Adrenal gland (tissue), 12 donors: ENCODE results near the gene DET1. TPM values are rescaled to one million over a fixed set of nuclear protein-coding genes. Genes with fewer than 3 reads are reported as not detected.
A peak's percentile ranks its signal among the peaks of the same experiment; 100 is the strongest.

Experiments used
- DNase-seq, 7 donors: peaks; one replicate each; pipeline ENCODE4 v3.0.0-alpha.2; 2019 to 2020
- H3K27ac ChIP-seq, 5 donors: fragments of 200-600 bp; sonication (generic) in 4 of 5; 1 replicate in 3 of 5; 2 replicates in 2 of 5; pipeline versions ENCODE4 v1.5.1 to v1.8.0; 2016 to 2020; ENCODE audit warnings: mild to moderate bottlenecking in 1 of 5
- H3K27me3 ChIP-seq: fragments of 200-600 bp; 2 replicates; pipeline ENCODE4 v1.8.0; 2021
- H3K36me3 ChIP-seq, 2 donors: fragments of 200-600 bp; replicated peaks in 1 of 2; 1 replicate in 1 of 2; 2 replicates in 1 of 2; pipeline versions ENCODE4 v1.5.1 to v1.8.0; 2018 to 2022
- H3K4me1 ChIP-seq, 2 donors: fragments of 200-600 bp; replicated peaks in 1 of 2; 1 replicate in 1 of 2; 2 replicates in 1 of 2; pipeline versions ENCODE4 v1.5.1 to v1.8.0; 2018 to 2021
- H3K4me3 ChIP-seq, 4 donors: fragments of 200-600 bp; sonication (generic) in 3 of 4; one replicate each; pipeline ENCODE4 v1.5.1; 2016 to 2018
- H3K9me3 ChIP-seq, 3 donors: fragments of 200-600 bp; sonication (generic) in 1 of 3; replicated peaks in 1 of 3; 1 replicate in 2 of 3; 2 replicates in 1 of 3; pipeline versions ENCODE4 v1.5.1 to v1.8.0; 2016 to 2021
- CTCF ChIP-seq, 6 experiments: fragments of 450-650 bp in 4 of 6; fragments of 200-600 bp in 2 of 6; sonication (generic) in 1 of 6; IDR thresholded peaks; 1 replicate in 5 of 6; 2 replicates in 1 of 6; pipeline versions ENCODE4 v1.5.1 to v1.8.0; 2016 to 2021; ENCODE audit warnings: antibody characterized with exemption in 6 of 6, mild to moderate bottlenecking in 2 of 6, moderate library complexity in 1 of 6
- POLR2A ChIP-seq, 2 donors: fragments of 450-650 bp; IDR thresholded peaks; one replicate each; pipeline ENCODE4 v1.6.1; 2017; ENCODE audit warnings: antibody characterized with exemption in 2 of 2, mild to moderate bottlenecking in 2 of 2, moderate library complexity in 1 of 2
- WGBS, 4 donors: extraction: QIAGEN DNeasy Blood & Tissue Kit in 2 of 4; methylation state at CpG; one replicate each; pipeline versions ENCODE4 v1.1.5 to v1.1.7; 2013 to 2017; 5-methylcytosine and 5-hydroxymethylcytosine counted together
- intact Hi-C, 2 donors: fragments of 100-400 bp; cut with DNase I; formaldehyde crosslinking; loops; one replicate each; pipeline versions ENCODE4 v1.14.1 to v1.15.0; 2022 to 2023
- polyA plus RNA-seq, 3 donors: library from polyadenylated mRNA; stranded (reverse); fragments of 200-250 nt in 2 of 3; fragments of 350-450 nt in 1 of 3; fragmentation: Illumina TruSeq in 1 of 3; extraction: RNeasy Lipid Tissue Mini Kit (QIAGEN cat#74804) in 1 of 3; gene quantifications; one replicate each; pipeline ENCODE4 v1.2.3, GENCODE V29; 2013 to 2014
- total RNA-seq, 9 donors: library from RNA; depleted of rRNA in 4 of 9; stranded (reverse); fragments of >200 nt in 4 of 9; fragments of 120-200 nt in 1 of 9; fragmentation: NEBNext Ultra II Directional in 1 of 9; extraction: Animal tissue kit (Norgen Biotek cat#: 25700) in 1 of 9; gene quantifications; one replicate each; pipeline versions ENCODE4 v1.1.0 to v1.2.4, GENCODE V29; 2013 to 2023
- donor health status: healthy with polysubstance abuse.
- donor health status: Bipolar disorder and iron deficiency.
- donor health status: DM: yes; HTN: yes; CAD: no.
- donor health status: DM: no; HTN: no; CAD: no.
- donor health status: DM: no; HTN: no; CAD: no.
- donor health status: DM: yes; HTN: yes; CAD: no.

The DET1 gene
- total and polyA plus RNA-seq, 12 donors = 2.5 to 16.6 (median 9.7) TPM

DNA sequence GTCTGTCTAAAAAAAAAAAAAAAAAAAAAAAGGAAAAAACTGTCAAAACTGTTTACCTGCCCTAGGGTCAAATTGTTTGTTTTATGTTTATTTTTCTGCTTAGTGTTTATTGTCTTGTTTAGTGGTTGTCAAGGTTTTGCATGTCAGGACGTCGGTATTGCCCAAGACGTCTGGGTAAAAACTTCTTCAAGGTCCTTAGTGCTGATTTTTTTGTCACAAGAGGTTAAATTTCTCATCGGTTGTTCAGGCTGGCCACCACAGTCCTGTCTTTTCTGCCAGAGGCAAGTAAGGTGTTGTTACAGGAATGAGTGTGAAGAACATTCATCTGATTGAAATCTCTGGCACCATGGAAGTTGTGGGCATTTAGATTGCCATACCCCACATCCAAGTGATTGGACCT is 7.0 kb downstream of the DET1 start:
- Histone ChIP-seq H3K27me3 (no peaks in the 10 kb centered on the region), H3K27ac (no peak overlapping the region), H3K9me3 (no peaks in the 10 kb centered on the region), H3K4me1 (peaks cover 4 to 14% of the 10 kb centered on the region in 2 donors), H3K36me3 (no peaks in the 10 kb centered on the region), H3K4me3 (no peak overlapping the region)
- TF ChIP-seq POLR2A (IDR thresholded peaks at IDR 0.05) (no peak), CTCF (IDR thresholded peaks at IDR 0.05) (no peak)
- peak in 1 of 7 donors; percentile 3 for DNase-seq
- intact Hi-C loops = no loop called here
- WGBS, 4 donors = 41 to 61% (median 46%) methylated on average over 4 of the region's 4 CpGs

- intact Hi-C loops = no loop called here
- Histone ChIP-seq H3K27me3 (no peaks in the 10 kb centered on the region), H3K4me1 (peaks cover 4 to 14% of the 10 kb centered on the region in 2 donors), H3K9me3 (no peaks in the 10 kb centered on the region), H3K4me3 (no peak overlapping the region), H3K27ac (no peak overlapping the region), H3K36me3 (no peaks in the 10 kb centered on the region)
- DNase-seq = peak in 1 of 7 donors; percentile 18
- 71 to 78% (median 75%) methylated on average over 6 to 9 of the region's 9 CpGs for WGBS, 4 donors
- TF ChIP-seq POLR2A (IDR thresholded peaks at IDR 0.05) (no peak), CTCF (IDR thresholded peaks at IDR 0.05) (no peak)
These were observed 7.5 kb downstream of the DET1 start for GRCh38 chr15:88538972-88539371.

DNA sequence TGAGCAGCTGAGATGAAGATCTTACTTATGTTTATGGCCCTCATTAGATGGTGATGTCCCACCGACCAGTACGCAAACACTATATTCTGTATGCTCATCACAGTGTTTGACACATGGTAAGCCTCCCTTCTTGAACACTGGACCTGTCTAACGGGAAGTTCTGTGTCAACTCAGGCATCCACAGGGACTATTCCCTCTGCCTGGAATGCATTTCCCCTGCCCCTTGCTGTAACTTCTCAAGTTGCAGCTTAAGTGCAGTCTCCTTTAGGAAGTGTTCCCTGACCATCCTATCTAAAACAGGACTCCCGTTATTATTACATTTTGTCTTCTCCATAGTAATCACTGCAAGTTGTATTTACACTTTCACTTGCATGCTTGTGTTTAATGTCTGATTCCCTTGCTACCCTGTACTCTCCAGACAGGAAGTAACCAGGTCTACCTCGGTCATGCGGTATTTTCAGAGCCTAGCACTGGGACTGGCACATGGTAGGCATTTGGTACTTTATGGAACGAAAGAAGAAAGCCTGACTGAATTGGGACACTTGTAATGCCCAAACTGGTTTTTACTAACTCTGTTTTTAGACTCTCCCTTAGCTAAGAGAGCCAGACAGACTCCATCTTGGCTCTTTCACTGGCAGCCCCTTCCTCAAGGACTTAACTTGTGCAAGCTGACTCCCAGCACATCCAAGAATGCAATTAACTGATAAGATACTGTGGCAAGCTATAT is 8.7 kb downstream of the DET1 start:
- Histone ChIP-seq H3K27ac (no peak overlapping the region), H3K36me3 (no peaks in the 10 kb centered on the region), H3K4me3 (no peak overlapping the region), H3K9me3 (no peaks in the 10 kb centered on the region), H3K4me1 (peaks cover 3 to 4% of the 10 kb centered on the region in 2 donors), H3K27me3 (no peaks in the 10 kb centered on the region)
- 91 to 95% (median 93%) methylated on average over 7 of the region's 7 CpGs for WGBS, 4 donors
- DNase-seq = no peak
- TF ChIP-seq CTCF (IDR thresholded peaks at IDR 0.05) (no peak), POLR2A (IDR thresholded peaks at IDR 0.05) (no peak)
- intact Hi-C loops = no loop called here

GRCh38 chr15:88535607-88536313 is 10.7 kb downstream of the DET1 start:
- intact Hi-C loops = no loop called here
- Histone ChIP-seq H3K9me3 (no peaks in the 10 kb centered on the region), H3K4me1 (peaks cover 0 to 4% of the 10 kb centered on the region in 2 donors), H3K4me3 (no peak overlapping the region), H3K36me3 (peaks cover 0 to 7% of the 10 kb centered on the region in 2 donors), H3K27ac (no peak overlapping the region), H3K27me3 (no peaks in the 10 kb centered on the region)
- WGBS, 4 donors = 91 to 99% (median 98%) methylated on average over 3 of the region's 3 CpGs
- no peak for DNase-seq
- no peak for TF ChIP-seq CTCF (IDR thresholded peaks at IDR 0.05)
- TF ChIP-seq POLR2A (IDR thresholded peaks at IDR 0.05) = no peak
